Umbilical cord (tissue), 2 donors: Measurements from ENCODE around the gene VGLL2. TPM values are rescaled to one million over a fixed set of nuclear protein-coding genes. Genes with fewer than 3 reads are reported as not detected.

Source experiments
- DNase-seq: peaks from one replicate; pipeline ENCODE4 v3.0.0-alpha.2; 2015; ENCODE audit warnings: low spot score
- total RNA-seq: library from RNA; depleted of rRNA; stranded (reverse); fragments of >200 nt; gene quantifications from one replicate; pipeline ENCODE4 v1.2.3, GENCODE V29; 2014; ENCODE audit warnings: low replicate concordance; ENCODE audit not compliant: insufficient read depth

The VGLL2 gene
- total RNA-seq, 1 donor from 2014 or later: not detected

- DNase-seq: no peak
These were observed 4.3 kb downstream of the VGLL2 start for GRCh38 chr6:117269638-117270054.

DNA sequence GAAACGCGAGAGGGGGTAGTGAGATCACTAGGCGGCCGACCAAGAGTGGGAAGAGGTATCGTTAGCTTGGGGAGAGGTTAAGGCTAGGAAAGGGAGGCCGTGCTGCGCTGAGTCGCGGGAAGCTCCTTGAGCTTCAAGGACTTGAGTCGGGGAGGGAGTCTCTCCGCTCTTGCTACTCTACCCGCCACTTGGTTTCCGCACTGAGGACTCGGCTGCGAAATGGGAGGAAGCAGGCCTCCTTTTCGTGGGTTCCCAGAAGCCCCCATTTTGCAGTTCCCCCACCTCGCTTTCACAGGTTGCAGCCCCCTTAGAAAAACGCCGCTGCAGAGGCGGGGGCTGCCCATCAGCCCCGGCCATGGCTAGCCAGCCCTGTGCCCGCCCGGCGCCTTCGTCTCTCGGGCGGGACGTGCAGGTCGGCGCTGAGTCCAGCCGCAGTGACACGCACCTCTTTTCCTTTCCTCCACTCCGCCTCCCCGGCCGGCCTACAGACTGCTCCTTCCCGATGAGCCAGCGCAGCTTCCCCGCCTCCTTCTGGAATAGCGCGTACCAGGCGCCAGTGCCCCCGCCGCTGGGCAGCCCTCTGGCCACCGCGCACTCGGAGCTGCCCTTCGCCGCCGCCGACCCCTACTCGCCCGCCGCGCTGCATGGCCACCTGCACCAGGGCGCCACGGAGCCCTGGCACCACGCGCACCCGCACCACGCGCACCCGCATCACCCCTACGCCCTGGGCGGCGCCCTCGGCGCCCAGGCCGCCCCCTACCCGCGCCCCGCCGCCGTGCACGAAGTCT lies 4.9 kb downstream of the VGLL2 start:
- DNase-seq: no peak

- no peak for DNase-seq
These were observed 5.6 kb downstream of the VGLL2 start for GRCh38 chr6:117270843-117271507.

- DNase-seq: no peak
These were observed 6.9 kb downstream of the VGLL2 start for GRCh38 chr6:117272032-117272866.

DNA sequence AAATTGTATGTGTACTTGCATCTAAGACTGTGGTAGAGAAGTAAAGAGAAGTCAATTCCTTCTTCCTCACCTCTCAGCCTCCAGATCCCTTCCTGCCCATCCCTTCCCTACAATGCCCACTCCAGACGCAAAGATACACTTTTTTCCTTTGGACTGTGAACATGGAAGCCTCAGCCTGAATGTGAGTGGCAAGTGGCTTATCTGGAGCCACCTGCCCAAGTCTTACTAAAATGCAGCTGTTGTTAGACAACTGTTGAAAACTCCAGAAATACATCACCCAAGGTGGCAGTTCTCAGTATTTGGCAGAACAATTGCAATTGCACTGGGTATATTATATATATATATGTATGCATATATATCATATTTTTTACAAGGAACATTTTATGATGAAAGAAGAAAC lies 7.5 kb downstream of the VGLL2 start:
- no peak for DNase-seq

DNA sequence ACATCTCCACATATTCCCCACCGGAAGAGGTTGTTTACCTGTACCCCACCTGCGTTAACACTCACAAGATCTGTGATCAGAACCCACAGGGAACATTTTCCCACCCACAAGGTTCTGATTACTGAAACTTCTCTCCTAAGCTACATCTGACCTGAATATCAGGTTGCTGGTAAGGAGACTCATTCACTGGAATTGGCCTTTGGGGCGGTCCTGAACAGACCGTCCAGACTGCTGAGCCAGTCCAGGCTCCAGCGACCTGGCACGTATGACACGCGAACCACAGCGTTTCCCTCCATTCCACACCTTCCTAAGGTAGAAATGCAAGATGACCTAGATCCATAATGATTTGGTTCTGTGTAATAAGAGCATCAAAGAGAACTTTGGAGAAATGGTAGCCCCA lies 9.8 kb downstream of the VGLL2 start:
- no peak for DNase-seq

DNA sequence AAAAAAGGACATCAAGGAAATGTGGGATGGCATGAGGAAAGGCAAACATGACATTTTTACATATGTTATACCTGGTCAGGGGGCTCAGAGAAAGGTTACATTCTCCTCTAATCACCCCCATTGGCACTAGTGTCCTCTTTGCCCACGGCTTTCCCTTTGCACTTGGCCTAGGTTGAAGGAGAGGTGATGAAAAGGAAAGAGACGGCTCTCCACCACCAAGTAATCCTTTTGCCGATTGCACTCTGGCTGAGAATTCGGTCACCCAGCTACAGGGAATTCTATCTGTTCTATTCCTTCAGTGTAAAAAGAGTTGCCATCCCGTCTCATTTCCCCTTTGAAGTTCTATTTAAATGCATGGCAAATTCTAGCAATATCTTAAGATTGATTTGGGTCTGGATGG lies 10.4 kb downstream of the VGLL2 start:
- no peak for DNase-seq

- no peak for DNase-seq
These were observed 11.5 kb downstream of the VGLL2 start for GRCh38 chr6:117276778-117277316.

- DNase-seq: no peak
These were observed 15.6 kb downstream of the VGLL2 start for GRCh38 chr6:117280922-117281321.

DNA sequence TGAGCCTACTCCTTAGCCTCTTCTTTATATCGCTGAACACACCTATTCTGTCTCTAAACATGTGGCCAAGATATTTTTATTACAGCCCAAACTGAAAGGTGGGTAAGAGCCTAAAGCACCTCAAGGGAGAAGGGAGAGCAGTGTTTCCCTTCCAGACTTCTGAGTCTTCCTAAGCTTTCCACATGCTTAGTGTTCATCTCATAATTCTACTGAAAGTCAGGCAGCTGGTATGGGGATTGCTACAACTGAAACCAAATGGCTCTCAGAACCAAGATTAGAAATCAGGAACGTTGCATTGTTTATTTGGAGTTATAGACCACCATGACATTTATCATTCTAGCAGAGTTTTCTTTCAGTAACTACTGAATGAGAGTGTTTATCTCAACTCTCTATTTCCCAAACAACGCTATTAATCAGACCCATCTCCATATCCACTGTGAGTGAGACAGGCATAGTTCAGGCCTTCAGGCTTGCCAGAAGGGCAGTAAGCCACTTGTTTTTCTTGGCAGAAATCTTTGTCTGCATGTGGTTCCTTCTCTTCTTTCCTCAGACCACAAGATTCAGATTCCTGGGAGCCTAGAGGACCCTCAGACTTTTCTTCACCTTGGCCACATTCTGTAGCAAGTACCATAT lies 22.8 kb downstream of the VGLL2 start:
- no peak for DNase-seq

DNA sequence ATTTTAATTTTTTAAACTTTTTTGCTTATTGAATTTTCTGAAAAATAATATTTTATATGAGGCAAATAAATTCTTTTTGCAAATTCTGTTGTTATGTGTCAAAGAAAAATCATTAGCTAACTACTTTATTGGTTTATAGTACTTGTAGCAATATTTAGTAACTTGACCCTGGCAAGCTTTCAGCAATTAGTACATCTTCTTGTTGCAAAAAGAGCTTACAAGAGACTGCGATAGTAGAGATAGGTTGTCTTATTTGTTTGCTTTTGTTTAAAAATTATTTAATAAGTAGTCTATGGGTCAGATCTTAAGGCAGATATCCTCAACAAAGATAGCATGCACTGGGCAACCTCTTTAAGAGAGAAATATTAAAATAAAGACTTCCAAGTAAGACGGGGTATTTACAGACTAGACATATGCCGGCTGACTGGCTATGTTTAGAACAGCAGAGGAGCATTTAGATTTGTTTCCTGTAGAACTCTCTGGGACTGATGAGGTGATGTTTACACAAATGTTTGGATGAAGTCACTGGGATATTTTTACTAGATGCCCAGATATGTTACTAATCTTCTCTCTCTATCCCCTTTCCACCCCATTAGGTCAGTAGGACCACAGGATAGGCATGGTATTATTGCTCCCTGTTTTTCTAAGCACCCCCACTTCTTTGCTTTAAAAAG lies 25.0 kb downstream of the VGLL2 start:
- DNase-seq: no peak

DNA sequence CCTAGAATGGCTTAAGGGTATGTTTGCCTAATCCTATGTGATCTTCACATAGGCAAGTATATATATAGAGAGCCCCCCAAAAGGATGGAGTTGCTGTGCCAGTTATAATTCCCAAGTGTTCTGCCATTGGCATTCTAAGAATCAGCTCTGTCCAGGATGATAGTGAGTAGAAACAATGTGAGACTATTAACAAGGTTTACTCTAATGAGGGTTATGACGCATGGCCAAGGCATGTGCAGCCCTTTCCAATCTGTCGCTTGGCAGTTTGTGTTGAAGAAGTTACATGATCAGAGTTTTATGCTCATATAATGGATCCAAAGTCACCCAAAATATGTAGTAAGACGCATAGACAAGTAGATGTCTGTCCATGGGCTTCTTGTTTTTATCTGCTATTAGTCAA lies 33.6 kb downstream of the VGLL2 start:
- no peak for DNase-seq

DNA sequence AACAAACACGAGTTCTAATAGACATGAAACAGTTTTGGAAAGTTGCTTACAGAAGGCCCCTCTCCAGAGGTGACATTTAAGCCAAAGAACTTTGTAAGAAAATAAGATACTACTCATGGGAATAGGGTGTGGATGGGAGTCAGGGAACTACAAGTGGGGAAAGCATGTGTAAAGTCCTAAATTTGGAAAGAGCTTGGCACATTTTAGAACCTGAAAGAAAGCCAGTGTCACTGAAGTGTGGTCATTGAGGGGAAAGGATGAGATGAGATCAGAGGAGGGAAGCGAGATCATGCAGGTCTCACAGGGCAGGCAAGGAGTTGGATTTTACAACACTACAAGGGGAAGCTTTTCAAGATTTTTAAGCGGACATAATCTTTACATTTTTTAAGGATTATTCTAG lies 38.0 kb downstream of the VGLL2 start:
- no peak for DNase-seq

DNA sequence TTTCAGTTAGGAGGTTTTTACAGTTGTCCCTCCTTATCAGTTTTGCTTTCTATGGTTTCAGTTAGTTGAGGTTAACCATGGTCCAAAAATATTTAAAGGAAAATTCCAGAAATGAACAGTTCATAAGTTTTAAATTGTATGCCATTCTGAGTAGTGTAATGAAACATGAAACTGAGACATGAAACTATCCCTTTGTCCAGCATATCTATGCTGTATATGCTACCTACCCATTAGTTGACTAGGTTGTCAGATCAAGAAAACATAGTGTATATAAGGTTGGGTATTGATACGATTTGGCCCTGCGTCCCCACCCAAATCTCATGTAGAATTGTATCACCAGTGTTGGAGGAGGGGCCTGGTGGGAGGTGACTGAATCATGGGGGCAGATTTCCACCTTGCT lies 39.1 kb downstream of the VGLL2 start:
- DNase-seq: no peak

DNA sequence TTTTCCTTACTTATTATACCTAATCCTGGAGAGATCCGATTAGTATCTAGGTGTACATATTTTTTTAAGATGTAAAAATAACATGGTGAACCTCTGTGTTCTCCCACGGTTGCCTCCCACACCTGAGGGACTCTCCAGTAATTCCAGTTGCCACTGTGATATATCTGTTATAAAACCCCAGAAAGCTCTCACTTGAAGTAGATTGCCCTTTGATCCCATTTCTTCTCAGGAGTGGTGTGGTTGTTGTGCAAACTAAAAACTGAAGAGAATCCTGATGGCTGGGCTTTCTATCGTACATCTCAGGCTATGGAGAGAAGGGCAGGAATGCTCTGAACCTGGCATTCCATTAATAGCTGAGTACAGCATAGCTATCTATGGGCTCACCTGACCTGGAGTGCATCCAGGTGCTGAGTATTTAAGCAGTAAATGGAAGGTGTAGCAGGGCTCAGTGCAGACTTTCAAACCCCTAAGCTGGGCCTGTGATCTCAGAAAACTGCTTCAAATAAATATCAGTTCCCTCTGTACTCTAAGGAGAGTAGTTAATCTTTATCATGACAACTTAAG lies 41.0 kb downstream of the VGLL2 start:
- no peak for DNase-seq

- DNase-seq: no peak
These were observed 42.3 kb downstream of the VGLL2 start for GRCh38 chr6:117307655-117308054.

GRCh38 chr6:117309069-117309468 lies 43.7 kb downstream of the VGLL2 start:
- DNase-seq: no peak

DNA sequence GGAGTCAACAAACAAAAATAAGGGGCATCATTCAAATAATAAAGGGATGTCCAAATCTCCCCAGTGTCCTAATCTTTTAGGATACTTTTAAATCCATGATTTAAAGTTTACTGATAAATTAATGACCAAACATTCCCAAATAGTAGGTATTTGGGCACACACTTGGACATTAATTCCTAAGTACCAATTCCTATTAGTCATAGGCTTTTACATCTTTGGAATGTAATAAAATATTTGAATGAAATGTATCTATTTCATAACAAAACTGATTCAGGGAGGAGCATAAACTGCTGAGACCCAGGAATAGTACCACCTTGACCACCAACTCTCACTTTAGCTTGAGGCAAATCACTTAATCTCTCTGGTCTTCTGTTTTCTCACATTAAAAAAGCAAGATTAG lies 44.3 kb downstream of the VGLL2 start:
- no peak for DNase-seq

DNA sequence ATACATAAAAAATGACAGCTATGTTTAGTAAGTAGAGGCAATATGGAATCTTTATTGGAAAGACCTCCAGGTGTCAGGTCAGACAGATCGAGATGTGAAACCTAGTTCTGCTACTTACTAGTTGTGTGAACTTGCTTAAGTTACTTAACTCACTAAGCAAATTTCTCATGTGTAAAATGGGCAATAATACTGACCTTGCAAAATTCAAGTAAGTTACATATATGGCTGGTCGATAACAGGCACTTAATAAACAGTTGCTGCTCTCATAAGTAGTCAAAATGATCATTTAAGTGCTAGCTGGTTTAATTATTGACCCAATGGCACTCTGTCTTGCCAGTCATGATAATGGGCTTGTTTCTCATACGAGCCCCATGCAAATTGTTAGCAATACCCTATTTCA lies 46.0 kb downstream of the VGLL2 start:
- no peak for DNase-seq

DNA sequence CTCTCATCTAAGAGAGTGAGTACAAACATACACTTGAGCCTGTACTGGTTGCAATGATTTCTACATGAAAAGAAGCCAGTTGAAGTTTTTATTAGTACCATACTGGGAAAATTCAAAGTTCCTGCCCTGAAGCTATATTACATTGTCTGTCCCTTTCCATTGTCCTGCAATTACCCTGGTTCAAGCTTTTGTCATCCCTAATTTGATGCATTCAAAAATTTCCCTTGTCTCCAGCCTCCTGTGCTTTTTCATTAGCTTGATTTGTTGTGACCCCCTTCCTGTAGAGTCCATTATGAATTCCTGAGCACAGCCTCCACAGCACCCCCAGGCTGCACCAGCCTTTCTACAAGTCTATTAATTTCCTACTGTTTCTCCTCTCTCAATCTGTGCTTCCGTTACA lies 46.4 kb downstream of the VGLL2 start:
- DNase-seq: no peak

GRCh38 chr6:117317261-117317660 lies 51.9 kb downstream of the VGLL2 start:
- peak; percentile 4 for DNase-seq
